ENCODE measurements around the gene MED13. TPM values are rescaled to one million over a fixed set of nuclear protein-coding genes. Genes with fewer than 3 reads are reported as not detected.
A peak's percentile ranks its signal among the peaks of the same experiment; 100 is the strongest.

Gene MED13
- total and polyA plus RNA-seq, 9 of the 15 experiments (the other 6 are each of a cell fraction or from before 2014, with no cell fraction given): 5.4 to 48.4 (median 28.2) TPM

DNA sequence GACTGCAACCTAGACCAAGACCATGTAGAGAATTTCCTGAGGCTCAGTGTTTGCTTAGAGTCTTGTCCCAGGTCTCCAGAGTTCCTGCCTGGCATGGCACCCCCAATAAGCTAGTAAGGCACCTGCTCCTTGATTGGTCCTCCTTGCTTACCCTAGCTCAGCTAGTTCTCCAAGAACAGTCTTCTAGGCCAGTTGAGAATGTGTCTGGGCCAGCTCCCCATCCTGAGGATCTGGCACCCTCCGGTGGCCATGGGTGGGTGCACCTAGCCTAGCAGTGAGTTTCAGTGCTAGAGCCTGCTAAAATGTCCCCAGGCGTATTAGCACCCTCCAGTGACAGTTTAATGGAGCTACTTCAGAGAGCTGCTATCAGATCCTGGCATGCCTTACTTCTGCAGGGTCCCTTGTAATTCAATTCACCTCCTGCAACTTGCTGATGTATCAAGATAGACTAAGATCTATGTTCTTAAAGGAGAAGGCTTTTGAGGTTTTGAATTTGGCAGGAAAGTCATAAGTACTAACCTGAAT, 44.4 kb upstream of the MED13 start (continued):
- TF ChIP-seq, protein P1, sequence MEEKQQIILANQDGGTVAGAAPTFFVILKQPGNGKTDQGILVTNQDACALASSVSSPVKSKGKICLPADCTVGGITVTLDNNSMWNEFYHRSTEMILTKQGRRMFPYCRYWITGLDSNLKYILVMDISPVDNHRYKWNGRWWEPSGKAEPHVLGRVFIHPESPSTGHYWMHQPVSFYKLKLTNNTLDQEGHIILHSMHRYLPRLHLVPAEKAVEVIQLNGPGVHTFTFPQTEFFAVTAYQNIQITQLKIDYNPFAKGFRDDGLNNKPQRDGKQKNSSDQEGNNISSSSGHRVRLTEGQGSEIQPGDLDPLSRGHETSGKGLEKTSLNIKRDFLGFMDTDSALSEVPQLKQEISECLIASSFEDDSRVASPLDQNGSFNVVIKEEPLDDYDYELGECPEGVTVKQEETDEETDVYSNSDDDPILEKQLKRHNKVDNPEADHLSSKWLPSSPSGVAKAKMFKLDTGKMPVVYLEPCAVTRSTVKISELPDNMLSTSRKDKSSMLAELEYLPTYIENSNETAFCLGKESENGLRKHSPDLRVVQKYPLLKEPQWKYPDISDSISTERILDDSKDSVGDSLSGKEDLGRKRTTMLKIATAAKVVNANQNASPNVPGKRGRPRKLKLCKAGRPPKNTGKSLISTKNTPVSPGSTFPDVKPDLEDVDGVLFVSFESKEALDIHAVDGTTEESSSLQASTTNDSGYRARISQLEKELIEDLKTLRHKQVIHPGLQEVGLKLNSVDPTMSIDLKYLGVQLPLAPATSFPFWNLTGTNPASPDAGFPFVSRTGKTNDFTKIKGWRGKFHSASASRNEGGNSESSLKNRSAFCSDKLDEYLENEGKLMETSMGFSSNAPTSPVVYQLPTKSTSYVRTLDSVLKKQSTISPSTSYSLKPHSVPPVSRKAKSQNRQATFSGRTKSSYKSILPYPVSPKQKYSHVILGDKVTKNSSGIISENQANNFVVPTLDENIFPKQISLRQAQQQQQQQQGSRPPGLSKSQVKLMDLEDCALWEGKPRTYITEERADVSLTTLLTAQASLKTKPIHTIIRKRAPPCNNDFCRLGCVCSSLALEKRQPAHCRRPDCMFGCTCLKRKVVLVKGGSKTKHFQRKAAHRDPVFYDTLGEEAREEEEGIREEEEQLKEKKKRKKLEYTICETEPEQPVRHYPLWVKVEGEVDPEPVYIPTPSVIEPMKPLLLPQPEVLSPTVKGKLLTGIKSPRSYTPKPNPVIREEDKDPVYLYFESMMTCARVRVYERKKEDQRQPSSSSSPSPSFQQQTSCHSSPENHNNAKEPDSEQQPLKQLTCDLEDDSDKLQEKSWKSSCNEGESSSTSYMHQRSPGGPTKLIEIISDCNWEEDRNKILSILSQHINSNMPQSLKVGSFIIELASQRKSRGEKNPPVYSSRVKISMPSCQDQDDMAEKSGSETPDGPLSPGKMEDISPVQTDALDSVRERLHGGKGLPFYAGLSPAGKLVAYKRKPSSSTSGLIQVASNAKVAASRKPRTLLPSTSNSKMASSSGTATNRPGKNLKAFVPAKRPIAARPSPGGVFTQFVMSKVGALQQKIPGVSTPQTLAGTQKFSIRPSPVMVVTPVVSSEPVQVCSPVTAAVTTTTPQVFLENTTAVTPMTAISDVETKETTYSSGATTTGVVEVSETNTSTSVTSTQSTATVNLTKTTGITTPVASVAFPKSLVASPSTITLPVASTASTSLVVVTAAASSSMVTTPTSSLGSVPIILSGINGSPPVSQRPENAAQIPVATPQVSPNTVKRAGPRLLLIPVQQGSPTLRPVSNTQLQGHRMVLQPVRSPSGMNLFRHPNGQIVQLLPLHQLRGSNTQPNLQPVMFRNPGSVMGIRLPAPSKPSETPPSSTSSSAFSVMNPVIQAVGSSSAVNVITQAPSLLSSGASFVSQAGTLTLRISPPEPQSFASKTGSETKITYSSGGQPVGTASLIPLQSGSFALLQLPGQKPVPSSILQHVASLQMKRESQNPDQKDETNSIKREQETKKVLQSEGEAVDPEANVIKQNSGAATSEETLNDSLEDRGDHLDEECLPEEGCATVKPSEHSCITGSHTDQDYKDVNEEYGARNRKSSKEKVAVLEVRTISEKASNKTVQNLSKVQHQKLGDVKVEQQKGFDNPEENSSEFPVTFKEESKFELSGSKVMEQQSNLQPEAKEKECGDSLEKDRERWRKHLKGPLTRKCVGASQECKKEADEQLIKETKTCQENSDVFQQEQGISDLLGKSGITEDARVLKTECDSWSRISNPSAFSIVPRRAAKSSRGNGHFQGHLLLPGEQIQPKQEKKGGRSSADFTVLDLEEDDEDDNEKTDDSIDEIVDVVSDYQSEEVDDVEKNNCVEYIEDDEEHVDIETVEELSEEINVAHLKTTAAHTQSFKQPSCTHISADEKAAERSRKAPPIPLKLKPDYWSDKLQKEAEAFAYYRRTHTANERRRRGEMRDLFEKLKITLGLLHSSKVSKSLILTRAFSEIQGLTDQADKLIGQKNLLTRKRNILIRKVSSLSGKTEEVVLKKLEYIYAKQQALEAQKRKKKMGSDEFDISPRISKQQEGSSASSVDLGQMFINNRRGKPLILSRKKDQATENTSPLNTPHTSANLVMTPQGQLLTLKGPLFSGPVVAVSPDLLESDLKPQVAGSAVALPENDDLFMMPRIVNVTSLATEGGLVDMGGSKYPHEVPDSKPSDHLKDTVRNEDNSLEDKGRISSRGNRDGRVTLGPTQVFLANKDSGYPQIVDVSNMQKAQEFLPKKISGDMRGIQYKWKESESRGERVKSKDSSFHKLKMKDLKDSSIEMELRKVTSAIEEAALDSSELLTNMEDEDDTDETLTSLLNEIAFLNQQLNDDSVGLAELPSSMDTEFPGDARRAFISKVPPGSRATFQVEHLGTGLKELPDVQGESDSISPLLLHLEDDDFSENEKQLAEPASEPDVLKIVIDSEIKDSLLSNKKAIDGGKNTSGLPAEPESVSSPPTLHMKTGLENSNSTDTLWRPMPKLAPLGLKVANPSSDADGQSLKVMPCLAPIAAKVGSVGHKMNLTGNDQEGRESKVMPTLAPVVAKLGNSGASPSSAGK (IDR thresholded peaks at IDR 0.05): no peak
- TF ChIP-seq YY1 (IDR thresholded peaks at IDR 0.05; ENCODE audit: borderline replicate concordance in 1 of 3, control insufficient read depth in 1 of 3, extremely low read depth in 1 of 3, insufficient read depth in 3 of 3, insufficient read length in 1 of 3, insufficient replicate concordance in 2 of 3, low read depth in 1 of 3, low read length in 2 of 3): peak in 2 of 3 experiments; percentile 54 to 62
- no peak for TF ChIP-seq MIER1 (IDR thresholded peaks at IDR 0.05; ENCODE audit: low read depth)
- TF ChIP-seq SP1 (CRISPR knock-in tag; IDR thresholded peaks at IDR 0.05): no peak
- TF ChIP-seq GTF2E2 (tag; IDR thresholded peaks at IDR 0.05): no peak
- TF ChIP-seq SRF (CRISPR knock-in tag; IDR thresholded peaks at IDR 0.05): no peak
- peak in 1 of 2 experiments; percentile 52; a peak in 2 of 4 replicates for TF ChIP-seq ARNT (IDR thresholded peaks at IDR 0.05)
- TF ChIP-seq, protein P2, sequence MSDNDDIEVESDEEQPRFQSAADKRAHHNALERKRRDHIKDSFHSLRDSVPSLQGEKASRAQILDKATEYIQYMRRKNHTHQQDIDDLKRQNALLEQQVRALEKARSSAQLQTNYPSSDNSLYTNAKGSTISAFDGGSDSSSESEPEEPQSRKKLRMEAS (CRISPR knock-in tag; IDR thresholded peaks at IDR 0.05): no peak
- TF ChIP-seq ZFP30 (CRISPR knock-in tag; IDR thresholded peaks at IDR 0.05; ENCODE audit: borderline replicate concordance): no peak
- no peak for TF ChIP-seq ZNF217 (CRISPR knock-in tag; IDR thresholded peaks at IDR 0.05)
- no peak for TF ChIP-seq FOXK2 (conservative IDR thresholded peaks at IDR 0.05 in 1 of 2, IDR thresholded peaks at IDR 0.05 in 1 of 2; ENCODE audit: low read depth in 2 of 2)
- TF ChIP-seq, protein P3, sequence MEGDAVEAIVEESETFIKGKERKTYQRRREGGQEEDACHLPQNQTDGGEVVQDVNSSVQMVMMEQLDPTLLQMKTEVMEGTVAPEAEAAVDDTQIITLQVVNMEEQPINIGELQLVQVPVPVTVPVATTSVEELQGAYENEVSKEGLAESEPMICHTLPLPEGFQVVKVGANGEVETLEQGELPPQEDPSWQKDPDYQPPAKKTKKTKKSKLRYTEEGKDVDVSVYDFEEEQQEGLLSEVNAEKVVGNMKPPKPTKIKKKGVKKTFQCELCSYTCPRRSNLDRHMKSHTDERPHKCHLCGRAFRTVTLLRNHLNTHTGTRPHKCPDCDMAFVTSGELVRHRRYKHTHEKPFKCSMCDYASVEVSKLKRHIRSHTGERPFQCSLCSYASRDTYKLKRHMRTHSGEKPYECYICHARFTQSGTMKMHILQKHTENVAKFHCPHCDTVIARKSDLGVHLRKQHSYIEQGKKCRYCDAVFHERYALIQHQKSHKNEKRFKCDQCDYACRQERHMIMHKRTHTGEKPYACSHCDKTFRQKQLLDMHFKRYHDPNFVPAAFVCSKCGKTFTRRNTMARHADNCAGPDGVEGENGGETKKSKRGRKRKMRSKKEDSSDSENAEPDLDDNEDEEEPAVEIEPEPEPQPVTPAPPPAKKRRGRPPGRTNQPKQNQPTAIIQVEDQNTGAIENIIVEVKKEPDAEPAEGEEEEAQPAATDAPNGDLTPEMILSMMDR (IDR thresholded peaks at IDR 0.05 in 2 of 3, conservative IDR thresholded peaks at IDR 0.05 in 1 of 3; ENCODE audit: insufficient read depth in 2 of 3, low read depth in 1 of 3, low read length in 3 of 3): peak; percentile 99 to 100 (median 99)
- no peak for TF ChIP-seq CBFB (CRISPR knock-in tag; IDR thresholded peaks at IDR 0.05)
